Activated gamma-delta T cell (primary cell): ENCODE measurements around the gene ALG9.

Experiments
- DNase-seq: peaks from one replicate; lab custom pipeline; 2025; lab: John Stamatoyannopoulos, UW

The ALG9 gene

DNA sequence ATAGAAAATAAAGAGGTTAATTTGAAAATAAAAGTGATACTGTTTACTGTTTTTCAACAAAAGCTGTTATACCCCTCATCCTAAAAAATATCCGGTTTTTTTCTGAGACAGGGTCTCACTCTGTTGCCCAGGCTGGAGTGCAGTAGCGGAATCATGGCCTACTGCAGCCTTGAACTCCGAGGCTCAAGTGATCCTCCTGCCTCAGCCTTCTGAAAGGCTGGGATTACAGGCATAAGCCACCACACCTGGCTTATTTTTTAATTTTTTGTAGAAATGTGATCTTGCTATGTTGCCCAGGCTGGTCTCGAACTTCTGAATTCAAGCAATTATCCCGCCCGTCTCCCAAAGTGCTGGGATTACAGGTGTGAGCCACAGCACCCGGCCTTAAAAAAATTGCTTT, 35.7 kb downstream of the ALG9 start:
- no peak for DNase-seq

DNA sequence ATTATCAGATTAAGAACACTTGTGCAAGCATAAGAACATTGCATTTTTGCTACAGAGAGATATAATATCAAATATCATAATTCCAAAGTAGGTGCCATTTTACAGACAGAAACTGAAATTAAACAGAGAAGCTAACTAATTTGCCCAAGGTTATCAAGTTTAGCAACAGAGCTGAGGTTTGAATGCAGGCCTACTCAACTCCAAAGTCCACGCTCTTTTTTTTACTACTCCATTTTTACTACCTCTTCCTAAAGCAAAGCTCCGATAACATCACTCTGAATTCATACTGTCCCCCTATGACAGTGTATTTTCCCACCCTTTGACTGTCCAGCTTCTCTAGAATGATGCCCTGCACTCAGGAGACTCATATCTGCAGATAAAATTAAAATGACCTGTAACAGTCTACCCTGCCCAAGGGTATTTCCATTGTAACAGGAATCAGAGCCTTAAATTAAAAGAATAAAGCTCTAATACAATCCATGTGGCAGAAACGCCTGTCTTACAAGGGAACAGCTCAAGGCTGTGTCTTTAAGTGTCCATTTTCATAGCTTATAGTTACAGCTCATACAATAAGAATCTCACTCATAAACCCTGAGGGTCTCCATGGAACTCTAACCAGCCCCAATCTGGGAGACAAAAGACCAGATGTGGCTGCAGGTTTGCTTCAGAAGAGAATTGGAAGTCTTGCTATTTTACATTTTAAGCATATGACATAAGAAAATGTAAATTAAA, 36.8 kb downstream of the ALG9 start:
- DNase-seq: no peak

DNA sequence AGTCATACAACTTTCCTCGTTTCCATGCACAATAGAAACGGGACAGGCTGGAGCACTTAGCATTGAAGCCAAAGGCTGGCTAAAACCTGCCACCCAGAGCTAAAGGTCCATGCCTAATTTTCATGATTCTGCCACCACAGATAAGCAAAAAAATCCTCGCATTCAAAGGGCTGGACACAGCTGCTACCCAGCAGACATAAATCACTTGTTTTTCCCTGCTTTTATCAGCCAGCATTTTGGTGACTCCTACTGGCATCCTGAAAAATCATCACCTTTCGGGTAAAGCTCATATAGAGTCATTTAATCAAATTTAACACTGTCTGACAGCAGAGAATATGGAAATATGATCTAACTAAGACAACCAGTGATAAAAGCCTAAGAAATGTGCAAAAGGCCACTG, 37.9 kb downstream of the ALG9 start:
- DNase-seq: no peak

DNA sequence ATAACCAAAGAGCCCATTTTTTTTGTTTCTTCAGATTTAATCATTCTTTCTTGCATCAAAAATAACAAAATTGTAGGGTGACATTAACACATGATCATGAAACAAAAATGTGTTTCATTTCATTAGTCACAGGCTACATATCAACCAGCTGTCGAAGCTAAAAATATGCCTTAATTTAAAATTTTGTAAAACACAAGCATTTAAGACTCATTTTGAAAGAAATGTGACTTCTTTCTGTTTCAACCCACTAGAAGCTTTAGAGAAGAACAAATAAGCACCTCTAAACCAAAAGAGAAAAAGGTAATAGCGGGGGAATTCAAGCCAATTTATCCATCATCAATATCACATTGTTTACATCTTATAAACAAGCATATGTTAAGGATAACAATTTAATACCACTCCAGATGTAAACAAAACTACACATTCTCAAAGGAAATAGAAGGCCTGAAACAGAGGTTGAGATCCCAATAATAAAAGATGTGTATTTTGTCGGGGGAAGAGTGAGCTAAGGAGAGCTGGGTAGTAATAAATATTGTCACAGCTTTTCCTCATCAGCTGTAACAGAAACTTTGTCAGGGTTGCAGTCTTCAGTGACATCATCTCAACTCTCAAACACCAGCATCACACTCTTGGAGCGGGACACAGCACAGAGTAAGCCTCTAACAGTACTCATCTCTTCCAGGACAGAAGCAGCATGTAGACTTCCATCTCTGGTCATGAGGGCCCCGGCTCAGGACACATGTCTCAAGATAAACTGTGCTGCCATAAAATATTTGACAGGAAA, 42.0 kb downstream of the ALG9 start:
- no peak for DNase-seq

DNA sequence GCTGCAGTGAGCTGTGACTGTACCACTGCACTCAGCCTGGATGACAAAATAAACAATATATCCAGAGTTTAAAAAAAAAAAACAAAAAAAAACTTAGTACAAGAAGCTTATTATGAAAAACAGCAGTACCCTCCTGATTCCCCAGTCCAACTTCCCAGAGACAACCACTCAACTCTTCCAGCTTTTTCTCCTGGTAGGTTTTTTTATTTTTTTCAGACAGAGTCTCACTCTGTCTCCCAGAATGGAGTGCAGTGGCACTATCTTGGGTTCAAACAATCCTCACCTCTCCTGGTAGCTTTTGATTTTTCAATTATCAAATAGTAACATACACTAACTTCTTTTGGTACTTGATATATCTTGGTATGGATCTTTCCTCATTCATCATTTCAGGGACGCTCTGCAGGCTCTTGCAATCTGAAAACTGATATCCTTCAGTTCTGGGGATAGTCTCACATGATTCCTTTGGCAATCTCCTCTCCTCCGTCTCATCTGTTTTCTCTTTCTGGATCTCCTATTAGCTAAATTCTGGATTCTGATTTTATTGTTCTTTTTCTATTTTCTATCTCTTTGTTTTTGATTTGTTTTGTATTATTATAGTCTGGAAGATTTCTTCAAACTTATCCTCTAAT, 44.9 kb downstream of the ALG9 start:
- DNase-seq: no peak

DNA sequence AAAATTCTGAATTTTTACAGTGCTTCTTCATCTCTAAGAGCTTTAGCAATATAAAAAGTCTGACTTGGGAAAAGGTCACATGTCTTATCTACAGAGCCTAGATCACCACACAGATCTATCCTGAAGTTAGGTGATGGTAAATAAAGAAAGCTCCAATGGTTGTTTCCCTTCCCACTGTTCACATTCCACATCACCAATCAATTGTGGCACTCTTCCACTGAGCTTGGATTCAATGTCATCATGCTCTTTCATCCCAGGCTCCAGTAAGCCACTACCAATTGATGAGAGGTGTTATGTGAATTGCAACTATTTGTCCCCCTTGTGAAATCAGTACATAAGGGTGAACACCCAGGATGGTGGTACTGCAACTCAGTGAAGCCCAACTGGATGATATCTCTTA, 47.8 kb downstream of the ALG9 start:
- DNase-seq: no peak

DNA sequence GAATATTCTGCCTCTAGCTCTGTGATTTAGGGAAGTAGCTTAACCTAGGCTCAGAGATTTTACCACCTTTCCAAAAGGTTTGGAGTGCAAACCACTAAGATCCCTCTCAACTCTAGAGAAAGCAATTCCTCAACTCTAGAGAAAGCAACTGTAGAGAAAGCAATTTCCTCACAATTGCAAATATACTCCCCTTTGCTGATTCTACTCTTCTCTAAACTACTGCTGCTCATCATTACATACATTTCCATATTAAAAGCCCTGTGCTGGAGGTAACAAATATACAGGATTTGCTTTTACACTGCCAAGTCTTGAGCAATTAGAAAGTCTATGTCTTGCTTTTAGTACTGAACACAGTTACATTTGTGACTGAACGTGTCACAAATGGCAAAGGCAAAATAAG, 48.2 kb downstream of the ALG9 start:
- no peak for DNase-seq

DNA sequence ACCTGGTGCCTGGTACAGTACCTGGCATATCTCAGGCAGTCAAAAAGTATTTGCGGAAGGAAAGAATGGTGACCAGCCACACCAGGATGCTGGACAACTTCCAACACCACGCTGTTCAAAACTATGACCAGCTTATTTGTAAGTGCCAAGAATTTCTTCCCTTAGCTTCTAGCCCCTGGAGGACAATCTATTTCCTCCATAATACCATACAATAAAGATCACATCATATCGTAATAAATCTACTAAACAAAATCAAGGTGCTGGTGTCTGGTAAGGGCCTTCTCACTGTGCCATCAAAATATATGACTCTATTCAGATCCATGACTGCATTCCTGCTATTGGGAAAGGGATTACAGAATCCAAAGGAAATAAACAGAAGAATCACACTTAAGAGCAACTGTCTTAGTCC, 51.5 kb downstream of the ALG9 start:
- DNase-seq: no peak

DNA sequence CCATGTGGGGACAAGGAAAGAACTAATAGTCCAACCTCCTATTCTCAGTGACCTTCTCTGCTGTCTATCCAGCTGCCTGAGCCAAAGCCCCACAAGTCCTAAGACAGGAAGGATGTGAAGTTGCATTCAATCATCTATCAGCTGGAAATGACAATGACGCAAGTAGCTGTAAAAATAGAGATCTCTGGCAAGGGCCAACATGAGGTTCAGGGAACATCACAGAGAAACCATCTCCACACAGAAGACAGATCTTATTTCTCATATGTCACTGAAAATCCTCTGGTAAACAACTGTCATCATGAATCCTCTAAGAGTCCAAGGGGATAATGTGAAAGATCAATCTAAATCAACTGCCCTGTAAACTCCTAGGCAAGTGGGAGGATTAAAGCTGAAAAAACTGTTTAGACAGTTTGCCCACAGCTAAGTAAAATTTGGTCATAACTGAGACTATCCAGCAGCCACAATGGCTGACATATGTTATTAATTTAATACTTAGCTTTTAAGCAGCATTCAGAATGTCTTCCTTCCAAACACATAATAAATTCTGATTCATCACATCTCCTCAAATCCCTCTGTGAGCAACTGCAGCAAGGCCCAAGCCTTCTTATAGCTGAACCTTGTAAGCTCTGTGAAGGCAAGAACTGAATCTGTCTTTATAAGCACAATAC, 52.1 kb downstream of the ALG9 start:
- no peak for DNase-seq

DNA sequence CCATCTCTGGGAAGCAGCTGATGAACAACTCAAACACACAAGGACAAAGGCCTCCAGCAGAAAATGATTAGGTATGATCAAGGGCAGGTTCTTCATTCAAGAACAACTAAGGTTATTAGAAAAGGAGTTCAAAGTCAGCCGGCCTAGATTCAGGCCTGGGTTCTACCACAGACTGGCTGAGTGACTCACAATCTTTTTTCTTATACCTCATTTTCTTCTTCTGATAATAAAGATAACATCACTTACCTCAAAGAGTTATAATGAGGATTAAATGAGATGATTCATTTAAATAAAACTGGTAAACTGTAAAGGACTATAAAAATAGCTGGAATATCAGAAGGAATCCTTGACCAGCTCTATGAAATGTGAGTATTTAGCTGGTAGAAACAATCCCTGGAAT, 55.9 kb downstream of the ALG9 start:
- no peak for DNase-seq

DNA sequence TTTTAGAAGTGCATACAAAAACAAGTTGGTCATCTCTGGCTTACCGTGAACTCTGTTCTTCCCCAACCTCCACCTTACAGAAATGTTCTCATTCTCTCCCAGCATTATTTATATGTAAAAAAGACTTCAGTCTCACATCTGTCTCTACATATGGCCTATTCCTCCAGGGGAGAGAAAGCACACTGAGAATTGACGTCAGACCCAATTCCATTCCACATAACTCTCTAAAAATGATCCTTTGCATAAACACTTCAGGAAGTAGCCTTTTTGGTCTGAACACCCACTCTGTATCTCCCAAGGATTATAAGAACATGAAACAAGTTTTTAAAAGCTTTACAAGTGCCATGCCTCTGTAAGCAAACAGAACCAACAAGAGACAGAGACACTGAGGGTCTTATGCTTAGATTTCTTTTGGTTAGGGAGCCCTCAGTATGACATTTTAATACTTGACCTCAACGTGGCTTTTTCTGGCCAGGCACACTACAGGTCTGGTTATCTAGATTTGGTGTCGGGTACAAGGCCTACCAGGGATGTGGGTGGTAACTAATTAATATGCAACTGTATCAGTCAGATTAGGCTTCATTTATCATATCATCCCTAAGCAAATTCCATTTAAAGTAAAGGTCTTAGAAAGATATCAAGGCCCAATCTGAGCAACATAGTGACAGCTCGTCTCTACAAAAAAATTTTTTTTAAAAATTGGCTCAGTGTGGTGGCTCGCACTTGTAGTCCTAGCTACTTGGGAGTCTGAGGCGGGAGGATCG, 56.6 kb downstream of the ALG9 start:
- DNase-seq: no peak

DNA sequence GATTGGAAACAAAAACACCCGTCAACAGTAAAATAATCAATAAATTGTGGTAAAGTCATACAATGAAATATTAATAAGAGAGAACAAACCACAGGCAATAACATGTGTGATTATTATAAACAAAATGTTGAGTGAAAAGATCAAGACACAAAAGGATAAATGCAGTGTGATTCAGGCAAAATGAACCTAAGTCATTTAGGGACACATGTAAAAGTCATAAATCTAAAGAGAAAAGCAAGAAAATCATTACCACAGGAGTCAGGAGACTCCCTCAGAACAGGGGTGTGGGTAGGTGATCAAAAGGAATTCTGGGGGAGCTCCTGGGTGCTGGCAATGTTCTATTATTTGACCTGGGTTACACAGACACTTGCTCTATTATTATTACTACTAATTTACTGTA, 57.3 kb downstream of the ALG9 start:
- no peak for DNase-seq

DNA sequence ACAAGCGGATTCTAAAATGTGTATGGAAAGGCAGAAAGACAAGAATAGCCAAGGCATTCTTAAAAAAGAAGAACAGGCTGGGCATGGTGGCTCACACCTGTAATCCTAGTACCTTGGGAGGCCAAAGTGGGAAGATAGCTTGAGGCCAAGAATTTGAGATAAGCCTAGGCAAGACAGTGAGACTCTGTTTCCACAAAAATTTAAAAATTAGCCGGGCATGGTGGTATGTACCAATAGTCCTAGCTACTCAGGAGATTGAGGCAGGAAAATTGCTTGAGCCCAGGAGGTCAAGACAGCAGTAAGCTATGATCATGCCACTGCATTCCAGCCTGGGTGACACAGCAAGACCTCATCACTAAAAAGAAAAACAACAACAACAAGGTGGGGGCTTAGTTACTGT, 59.2 kb downstream of the ALG9 start:
- no peak for DNase-seq

DNA sequence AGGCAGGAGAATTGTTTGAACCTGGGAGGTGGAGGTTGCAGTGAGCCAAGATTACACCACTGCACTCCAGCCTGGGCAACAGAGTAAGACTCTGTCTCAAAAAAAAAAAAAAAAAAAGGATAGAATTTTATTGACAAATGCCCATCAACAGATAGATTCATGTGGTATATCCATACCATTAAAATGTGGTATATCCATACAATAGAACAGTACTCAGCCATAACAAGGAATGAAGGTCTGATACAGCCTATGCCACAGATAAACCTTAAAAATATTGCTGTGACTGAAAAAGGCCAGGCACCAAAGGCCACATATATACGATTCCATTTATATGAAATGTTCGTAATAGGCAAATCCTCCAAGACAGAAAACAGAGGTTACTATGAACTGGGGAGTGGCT, 59.9 kb downstream of the ALG9 start:
- DNase-seq: no peak

DNA sequence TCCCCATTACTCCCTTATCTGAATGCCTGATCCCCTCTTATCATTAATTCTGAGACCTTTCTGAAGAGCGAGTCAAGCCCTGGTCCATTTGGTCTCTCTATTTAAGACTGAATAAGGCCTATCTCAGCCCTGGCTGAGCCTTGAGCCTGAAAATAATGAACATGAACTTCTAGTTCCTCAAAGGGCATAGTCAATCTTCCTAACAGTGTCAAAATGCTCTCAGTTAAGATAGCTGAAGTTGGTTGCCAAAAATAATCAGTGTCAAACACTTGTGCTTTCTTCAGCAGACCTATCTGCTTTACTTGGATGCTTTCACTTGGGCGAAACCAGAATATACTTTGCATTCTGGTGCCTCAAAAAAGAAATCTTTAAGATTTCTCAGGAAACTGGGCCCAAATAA, 62.5 kb downstream of the ALG9 start:
- no peak for DNase-seq

DNA sequence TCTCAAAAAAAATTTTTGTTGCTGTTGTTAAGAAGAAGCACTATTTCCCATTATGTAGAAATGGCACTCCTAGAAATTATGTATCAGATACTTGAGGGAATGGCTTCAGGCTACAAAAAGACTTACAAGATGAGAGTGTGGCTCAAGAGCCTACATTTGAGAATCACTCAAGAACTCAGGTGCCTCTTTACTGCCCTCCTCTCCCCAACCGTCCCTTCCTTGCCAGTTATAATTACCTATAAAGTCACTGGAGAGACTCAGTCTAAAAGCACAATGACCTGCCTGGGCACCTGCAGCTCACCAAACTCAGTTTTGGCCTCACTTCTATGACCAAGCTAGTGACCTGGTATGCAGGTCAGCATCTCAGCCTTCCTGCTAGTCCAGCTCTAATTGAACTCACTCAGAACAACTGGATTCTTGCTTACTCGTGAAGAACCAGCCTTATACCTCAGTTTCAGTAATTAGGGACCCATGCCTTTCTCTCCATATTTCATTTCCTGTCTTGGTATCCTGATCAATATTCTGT, 63.3 kb downstream of the ALG9 start:
- no peak for DNase-seq

DNA sequence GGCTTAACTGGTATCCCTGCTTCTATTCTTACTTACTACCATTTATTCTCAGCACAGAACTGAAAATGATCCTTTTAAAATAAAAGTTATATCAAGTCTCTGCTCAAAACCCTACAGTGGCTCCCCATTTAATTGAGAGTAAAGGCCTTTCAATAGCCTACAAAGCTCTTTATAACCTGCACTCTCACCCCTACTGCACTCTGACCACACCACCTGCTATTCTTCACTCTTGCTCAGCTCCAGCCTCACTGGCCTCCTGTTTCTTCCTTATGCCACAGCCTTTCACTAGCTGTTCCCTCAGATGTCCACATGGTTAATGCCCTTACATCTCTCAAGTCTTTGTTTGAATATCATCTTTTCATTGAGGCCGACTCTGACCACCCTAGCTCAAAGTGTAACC, 64.3 kb downstream of the ALG9 start:
- no peak for DNase-seq

DNA sequence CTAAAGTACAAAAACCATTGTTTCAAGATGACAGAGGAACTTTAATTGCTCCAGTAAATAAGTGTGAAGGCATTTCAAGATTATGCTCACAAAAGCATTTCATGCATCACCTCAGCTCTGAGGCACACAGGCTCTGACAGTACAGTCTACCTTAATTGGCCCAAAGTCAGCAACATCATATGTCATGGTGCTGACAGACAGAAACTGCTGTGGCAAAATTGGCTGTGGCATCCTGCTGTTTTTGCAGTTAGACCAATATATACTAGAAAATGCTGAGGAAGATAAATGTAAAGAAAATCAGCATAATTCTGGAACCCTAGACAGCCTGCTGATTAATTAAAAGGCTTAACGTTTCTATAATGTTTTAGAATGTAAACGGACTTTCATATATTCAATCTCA, 70.2 kb downstream of the ALG9 start:
- DNase-seq: no peak

DNA sequence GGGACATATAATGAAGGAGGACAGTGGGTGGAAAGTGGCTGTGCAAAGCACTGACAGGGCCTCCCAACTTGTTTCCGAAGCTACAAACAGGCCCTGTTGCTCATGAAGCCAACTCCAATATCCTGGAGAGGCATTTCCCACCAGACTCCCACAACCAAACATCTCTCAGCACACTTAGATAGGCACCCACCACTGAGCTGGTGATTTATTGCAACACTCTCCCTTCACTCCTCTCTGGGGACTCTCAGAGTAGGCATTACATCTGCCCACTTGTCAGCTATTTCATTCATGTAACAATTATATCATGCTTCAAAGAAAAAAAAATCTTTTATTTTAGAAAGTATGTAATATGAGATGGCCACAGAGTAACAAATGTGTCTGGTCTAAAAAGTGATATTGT, 73.1 kb downstream of the ALG9 start:
- no peak for DNase-seq

DNA sequence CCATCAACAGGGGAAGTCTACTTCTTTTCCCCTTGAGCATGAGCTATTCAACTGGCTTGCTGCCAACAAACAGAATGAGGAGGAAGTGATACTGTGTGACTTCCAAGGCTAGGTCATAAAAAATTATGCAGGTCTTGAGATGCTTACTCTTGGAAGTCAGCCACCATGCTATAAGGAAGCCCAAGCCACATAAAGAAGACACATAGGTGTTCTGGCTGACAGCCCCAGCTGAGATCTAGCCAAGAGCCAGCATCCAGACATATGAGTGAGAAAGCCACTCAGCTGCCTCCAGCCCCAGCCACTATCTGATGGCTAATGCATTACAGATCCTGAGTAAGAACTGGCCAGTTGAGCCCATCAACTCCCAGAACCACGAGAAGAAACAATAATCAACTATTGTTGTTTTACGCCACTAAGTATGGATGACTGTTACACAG, 74.2 kb downstream of the ALG9 start:
- no peak for DNase-seq

DNA sequence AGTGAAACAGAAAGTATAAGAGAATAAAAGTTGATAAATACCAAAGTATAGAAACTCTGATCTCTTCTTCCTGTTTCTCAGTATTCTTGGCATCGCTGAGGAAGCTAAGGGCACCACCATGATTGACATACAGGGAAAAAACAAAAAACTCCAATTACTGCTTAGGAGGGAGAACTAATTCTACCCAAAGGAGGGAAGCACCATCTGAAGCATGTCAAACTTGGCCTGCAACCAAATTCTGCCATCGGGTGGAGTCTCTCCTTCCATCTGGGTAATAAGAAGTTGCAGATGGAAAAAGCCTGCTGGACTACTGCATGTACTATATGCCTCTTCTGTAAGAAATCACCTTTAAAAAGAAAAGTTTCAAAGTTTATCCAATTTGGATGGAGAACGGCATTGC, 74.7 kb downstream of the ALG9 start:
- DNase-seq: no peak
